ENCODE results near the gene AXDND1.
"Not testable (repeated sequence)": the region's sequence is repeated elsewhere in the genome, so short reads cannot be mapped to it uniquely, and the experiment has no call there.

Gene AXDND1

DNA sequence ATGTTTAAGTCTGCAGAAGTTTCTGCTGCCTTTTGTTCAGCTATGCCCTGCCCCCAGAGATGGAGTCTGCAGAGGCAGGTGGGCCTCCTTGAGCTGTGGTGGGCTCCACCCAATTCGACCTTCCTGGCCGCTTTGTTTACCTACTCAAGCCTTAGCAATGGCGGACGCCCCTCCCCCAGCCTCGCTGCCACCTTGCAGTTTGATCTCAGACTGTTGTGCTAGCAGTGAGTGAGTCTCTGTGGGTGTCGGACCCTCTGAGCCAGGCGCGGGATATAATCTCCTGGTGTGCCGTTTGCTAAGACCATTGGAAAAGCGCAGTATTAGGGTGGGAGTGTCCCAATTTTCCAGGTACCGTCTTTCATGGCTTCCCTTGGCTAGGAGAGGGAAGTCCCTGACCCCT lies 99.9 kb downstream of the AXDND1 start:
- not testable (repeated sequence) for DNase-seq

DNA sequence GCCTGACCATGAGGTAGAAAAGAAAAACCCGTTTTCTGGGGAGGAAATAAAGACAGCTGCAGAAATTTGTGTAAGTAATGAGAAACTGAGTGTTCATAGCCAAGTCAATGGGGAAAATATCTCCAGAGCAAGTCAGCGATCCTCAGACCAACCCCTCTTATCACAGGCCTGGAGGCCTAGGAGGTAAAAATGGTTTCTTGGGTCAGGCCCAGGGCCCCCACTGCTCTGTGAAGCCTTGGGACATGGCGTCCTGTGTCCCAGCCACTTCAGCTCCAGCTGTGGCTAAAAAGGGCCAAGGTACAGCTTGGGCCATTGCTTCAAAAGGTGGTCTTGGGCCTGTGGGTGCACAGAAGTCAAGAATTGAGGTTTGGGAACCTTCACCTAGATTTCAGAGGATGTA lies 108.9 kb downstream of the AXDND1 start:
- DNase-seq: no peak

DNA sequence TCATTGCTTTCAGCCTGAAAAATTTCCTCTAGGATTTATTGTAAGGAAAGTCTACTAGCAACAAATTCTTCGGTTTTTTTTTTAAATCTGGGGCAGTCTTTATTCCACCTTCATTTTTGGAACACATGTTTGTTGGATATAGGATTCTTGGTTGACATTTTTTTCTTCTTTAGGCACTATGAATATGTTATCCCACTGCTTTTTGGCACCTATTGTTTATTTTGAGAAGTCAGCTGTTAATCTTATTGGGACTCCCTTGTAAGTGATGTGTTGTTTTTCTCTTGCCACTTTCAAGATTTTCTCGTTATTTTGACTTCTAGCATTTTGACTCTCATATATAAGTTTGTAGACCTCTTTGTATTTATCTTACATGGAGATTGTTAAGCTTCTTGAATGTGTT lies 110.7 kb downstream of the AXDND1 start:
- DNase-seq: no peak

DNA sequence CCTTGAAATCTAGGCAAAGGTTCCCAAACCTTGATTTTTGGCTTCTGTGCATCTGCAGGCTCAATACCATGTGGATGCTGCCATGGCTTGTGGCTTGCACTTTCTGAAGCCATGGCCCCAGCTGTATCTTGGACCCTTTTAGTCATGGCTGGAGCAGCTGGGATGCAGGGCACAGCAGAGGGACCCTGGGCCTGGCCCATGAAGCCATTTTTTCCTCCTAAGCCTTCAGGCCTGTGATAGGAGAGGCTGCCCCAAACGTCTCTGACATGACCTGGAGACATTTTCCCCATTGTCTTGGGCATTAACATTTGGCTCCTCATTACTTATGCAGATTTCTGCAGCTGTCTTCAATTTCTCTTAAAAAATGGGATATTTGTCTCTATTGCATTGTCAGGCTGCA lies 112.6 kb downstream of the AXDND1 start:
- DNase-seq: no peak

DNA sequence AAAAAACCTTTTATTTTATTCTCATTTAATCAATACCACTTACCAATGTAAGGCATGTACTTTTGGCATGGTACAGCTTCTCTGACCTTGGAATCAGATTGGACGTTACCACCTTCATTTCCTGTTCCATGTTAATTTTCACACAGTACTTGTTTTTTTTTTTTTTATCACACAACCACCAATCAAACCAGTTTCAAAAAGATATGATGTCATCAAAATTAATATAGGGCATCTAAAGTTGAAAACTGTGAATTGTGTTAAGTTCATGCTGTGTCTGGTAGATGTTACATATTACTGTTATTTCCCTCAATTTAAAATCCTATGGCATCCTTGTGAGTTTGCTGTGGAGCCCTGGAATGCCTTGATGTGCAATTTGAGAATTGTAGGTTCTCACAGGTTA lies 124.8 kb downstream of the AXDND1 start:
- no peak for DNase-seq

DNA sequence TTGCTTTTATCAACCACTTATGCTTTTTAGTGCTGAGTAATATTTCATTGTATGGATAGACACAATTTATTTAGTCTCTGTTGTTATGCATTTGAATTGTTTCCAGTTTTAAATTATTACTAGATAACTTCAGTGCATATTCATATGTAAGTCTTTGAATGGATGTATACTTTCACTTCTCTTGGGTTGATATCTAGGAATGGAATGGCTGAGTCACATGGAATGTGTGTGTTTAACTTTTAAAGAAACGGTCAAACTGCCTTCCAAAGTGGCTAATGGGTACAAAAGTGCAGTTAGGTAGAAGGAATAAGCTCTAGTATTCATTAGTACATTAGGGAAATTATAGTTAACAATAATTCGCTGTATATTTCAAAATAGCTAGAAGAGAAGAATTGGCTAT lies 127.6 kb downstream of the AXDND1 start:
- DNase-seq: no peak

DNA sequence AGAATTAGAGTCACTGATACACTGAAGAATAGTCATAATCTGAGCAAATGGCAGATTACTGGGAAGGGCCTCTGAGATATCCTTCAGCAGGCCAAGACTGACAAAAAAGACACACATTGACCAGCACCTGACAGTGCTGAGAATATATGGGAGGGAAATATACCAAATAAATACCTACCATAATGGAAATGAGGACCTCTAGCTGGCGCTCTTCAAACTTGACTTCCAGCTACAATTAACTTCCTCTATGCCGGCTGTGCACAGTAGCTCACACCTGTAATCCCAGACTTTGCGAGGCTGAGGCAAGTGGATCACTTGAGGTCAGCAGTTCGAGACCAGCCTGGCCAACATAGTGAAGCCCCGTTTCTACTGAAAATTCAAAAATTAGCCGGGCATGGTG lies 140.4 kb downstream of the AXDND1 start:
- no peak for DNase-seq

DNA sequence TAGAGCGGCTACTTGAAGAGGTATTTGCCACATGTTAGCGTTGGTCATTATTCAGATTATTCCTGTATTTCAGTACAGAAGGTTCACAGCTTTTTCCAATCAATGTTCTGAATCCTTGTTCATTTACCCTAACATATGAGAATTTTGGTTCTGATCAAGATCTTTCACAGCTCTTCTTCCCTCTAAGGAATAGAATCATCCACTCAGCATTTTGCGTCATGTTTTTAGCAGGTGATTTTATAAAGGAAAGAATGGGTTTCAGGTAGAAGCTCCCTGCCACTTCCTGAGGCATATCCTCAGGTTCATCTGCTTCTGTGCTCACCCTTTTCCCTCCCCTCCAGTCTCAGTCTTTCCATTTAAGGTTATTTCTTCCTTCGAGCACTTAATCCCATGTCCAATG lies 143.6 kb downstream of the AXDND1 start:
- no peak for DNase-seq

DNA sequence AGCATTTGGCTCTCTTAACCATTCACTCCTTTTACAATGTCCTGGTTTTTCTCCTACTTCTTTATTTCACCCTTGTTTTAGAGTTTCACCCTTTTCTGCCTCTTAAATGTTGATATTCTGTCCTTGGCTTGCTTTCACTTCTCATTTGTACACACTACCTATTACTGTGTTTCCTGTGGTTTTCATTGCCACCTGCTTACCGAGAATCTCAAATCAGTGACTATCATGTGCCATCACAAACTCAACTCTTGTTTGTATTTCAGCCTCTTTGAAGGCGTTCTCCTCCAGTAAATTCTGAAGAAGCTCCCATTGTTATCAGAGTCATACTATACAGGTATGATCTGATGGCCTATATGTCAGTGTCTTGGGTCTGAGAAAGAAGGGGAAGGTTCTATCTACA lies 144.3 kb downstream of the AXDND1 start:
- no peak for DNase-seq

DNA sequence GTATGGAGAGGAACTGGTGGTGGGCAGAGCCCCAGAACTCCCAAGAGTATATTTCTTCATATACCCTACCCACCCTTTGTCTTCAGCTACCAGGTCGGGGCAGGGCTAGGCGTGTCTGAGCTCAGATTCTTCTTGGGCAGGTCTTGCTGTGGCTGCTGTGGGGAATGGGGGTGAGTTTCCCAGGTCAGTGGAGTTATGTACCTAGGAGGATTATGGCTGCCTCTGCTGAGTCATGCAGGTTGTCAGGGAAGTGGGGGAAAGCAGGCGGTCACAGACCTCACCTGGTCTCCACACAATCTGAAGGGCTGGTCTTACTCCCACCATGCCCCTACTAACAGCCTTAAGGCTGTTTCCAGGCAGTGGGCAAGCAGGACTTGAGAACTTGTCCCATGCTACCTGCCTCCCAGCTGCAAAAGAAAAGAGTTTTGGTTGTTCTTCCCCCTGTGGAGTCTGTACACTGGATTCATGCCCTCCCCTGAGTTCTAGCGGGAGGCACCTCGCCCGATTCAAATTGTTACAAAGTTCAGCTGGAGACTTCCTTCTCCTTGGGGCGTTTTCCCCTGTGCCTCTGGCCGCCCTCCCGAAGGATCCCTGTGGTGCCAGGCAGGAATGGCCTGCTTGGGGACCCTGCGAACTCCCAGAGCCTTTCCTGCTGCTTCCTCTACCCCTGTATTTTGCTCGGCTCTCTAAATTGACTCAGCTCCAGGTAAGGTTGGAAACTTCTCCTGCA lies 151.4 kb downstream of the AXDND1 start:
- no peak for DNase-seq

DNA sequence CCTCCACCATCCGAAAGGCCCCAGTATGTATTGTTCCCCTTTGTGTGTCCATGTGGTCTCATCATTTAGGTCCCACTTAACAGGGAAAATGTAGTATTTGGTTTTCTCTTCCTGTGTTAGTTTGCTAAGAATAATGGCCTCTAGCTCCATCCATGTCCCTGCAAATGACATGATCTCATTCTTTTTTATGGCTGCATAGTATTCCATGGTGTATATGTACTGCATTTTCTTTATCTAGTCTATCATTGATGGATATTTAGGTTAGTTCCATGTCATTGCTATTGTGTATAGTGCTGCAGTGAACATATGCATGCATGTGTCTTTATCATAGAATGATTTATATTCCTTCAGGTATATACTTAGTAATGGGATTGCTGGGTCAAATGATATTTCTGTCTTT lies 152.8 kb downstream of the AXDND1 start:
- not testable (repeated sequence) for DNase-seq

DNA sequence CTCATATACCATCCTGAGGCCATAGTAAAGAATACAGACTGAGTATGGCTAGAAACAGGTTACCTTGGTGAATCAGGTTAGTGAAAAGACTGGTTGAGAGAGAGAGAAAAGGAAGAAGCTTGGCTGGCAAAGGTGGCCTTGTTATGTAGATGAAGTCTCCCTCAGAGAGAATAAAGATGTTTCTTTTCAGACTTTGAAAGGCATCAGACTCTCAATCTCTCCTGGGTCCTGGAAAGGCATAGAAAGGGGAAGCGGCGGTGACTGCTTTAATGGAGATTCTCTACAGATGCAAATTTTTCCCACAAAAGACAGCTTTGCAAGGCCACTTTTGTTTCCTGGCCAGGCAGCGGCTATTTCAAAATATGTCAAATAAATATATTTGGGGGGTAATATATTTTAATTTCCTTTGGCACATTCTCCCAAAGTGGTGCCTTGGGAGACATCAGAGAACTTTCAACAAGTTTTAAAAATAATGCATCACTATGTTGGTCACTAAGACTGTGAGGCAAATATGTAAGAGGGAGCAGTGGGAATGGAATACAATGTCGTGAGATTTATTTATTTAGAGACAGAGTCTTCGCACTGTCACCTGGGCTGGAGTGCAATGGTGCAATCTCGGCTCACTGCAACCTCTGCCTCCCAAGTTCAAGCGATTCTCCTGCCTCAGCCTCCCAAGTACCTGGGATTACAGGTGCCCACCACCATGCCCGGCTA lies 163.9 kb downstream of the AXDND1 start:
- no peak for DNase-seq

DNA sequence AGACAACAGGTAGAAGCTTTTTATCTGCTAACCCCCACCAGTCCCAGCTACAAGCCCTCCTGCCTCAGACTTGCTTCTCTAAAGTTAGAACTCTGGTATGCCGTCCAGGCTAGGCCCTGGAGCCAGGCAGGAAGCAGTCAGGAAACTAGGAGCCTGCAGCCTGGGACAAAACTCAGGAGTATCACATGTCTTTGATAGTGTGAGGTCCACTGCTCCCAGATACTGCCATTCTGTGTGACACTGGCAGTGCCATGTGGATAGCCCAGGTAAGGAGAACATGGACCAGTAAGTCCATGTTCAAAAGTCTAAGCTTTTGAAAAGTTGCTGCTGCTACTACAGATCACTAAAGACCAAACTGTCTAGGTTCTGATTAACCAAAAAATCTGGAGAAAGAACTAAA lies 164.6 kb downstream of the AXDND1 start:
- no peak for DNase-seq

DNA sequence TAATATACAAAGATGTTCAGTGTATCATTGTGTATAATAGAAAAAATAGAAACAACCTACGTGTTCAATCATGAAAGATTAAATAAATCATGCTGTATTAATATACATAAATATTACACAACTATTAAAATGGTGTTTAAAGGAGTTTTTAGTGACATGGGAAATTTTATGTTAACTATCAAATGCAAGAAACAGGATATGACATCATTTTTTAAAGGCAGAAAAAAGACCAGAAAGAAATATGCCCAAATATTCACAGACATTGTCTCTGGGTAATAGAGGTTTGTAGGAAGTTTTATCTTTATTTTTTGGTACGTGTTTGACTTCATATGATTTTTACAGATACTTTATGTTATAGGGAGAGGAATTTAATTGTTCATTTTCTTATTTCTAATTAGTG lies 176.0 kb downstream of the AXDND1 start:
- no peak for DNase-seq

DNA sequence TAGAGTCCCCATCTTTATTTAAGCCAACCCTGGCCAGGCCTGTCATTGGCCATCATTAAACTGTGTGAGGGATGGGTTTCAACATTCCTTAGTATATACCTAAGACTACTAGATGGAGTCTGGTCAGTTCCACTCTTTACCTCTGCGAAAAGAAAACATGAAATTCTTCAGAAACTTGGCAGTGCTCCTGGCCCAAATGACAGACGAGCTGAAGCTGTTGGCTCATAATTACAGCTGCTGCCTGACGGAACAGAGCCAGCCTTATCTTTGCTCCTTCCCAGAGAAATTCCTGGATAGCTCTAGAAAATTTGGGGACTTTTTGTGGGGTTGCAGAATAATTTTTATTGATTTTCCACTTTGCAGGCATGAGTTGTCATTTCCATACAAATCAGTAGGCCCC lies 179.6 kb downstream of the AXDND1 start:
- DNase-seq: no peak

DNA sequence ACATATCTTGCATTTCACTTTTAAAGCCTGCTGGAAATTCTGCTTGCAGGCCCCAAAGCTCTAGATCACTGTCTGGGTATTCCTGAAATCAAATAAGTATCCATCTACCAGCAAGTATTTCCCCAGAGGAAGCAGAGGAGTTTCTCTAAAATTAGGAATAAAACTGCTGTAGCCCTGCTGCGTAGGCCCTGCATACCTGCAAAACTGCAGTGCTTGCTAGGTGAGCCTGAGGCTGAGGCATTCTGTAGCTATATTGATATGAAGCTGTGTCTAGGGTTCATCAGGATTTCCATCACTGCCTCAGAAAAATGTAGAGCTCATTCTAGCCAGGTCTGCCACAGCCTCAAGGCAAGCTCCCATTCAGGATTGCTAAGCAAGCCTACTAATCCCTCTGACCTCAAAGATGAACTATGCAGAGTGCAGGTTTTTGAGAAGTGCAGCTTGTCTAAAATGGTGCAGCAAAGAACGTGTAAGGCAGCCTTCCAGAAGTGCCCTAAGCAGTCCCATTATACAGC lies 181.3 kb downstream of the AXDND1 start:
- no peak for DNase-seq

DNA sequence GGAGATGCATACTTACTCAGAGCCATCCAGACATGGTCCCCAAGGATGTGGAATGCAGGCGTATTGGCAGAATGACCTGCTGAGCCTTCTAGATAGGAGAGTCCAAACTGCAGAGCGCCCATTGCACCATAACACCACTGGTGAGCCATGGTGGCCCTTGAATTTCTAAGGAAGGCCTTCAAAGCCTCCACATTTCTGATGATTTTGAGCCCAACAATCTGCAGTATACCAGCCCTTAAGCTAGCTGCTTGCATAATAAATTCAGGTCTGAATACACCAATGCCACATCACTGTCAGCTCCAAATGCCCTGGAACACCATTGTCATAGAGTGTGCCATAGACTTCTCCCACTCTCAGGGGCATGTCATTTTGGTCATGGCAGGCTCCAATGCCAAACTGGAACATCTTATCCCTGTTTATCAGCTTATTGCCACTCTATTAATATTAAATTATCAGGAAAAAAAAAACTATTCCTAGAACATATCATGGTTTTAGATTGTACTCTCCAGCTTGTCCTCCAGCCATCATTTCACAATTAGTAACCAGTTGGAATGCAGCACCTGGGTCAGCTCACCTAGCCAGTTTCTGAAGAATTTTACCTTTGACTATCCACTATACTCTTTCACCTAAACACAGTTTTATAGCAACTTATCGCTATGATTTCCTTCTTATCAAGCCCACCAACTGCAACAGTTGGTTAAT lies 183.0 kb downstream of the AXDND1 start:
- DNase-seq: no peak

DNA sequence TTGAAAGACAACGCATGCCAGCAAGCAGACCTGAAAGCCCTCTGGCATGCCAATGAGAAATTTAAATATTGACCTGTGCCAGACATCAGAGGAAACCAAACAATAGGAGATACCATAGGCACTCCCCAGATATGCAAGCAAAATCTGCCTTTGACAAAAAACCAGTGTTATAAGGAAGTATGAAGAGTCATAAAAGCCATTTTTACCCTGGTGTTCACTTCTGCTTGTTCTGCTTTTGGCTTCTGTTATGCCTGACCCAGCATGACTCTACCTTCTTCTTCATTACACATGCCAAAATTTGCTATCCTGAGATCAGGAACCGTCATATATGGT lies 183.6 kb downstream of the AXDND1 start:
- DNase-seq: no peak

DNA sequence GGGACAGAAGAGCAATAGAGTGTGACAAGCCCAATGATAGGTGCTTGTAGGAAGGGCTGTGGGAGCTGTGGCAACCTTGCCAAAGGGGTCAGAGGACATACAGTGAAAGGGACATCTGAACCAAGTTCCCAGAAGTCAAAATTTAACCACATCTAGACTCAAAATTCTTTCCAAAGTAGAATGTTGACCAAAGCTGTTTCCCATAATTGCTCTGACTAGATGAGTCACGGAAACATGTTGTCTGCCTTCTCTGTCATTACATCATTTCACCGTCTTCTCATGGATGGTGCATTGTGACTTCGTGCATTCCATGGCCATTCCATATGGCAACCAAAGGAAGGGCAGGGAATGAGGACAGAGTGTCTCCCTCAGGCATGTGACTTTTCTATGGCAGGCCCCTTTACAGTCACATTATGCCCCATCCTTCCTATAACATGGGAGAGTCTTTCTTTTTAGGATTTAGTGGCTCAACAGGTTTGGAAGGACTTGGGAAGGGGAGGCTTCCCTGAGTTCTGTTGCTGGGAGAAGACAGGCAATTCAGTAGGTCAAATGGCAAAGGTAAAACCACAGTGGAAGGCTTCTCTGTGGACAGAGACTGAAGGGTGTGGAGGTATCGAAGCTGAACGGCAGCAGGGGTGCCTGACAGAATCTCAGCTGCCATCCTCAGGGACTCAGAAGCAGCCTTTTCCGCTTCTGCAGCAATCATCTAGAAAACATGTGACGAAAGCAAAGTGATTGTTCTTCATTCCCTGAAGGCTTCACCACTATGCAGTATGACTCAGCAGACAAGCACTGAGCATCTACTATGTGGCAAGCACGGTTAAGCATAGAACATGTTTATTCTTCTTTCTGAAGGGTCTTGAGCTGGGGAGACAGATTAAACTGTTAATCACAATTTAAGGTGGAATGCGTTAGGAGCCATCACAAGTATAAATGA lies 185.2 kb downstream of the AXDND1 start:
- DNase-seq: no peak

DNA sequence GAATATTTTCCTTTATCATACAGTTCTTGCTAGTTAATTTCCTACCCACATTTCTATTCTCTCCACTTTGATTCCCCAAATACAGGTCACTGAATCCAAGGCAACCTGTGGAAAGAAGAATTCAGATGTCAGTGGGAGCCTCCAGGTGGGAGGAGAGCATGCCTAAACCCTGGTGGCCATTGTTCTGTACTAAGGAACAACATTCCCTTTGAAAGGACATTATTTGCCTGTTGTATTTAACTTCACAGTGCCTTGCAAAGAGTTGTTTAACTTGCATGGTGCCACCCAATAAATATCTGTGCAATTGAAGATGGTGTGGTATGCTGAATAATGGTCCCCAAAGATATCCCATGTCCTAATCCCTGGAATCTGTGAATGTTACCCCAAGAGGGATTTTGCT lies 188.7 kb downstream of the AXDND1 start:
- no peak for DNase-seq

DNA sequence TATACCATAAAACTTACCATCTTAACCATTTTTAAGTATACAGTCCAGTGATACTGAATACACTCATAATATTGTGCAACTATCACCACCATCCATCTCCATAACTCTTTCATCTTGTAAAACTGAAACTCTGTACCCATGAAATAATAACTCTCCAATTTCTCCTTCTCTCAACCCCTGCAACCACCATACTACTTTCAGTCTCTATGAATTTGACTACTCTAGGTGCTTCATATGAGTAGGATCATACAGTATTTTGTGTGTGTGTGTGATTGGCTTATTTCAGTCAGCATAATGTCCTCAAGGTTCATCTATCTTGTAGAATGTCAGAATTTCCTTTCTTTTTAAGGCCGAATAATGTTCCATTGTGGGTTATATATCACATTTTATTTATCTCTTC lies 192.3 kb downstream of the AXDND1 start:
- no peak for DNase-seq

DNA sequence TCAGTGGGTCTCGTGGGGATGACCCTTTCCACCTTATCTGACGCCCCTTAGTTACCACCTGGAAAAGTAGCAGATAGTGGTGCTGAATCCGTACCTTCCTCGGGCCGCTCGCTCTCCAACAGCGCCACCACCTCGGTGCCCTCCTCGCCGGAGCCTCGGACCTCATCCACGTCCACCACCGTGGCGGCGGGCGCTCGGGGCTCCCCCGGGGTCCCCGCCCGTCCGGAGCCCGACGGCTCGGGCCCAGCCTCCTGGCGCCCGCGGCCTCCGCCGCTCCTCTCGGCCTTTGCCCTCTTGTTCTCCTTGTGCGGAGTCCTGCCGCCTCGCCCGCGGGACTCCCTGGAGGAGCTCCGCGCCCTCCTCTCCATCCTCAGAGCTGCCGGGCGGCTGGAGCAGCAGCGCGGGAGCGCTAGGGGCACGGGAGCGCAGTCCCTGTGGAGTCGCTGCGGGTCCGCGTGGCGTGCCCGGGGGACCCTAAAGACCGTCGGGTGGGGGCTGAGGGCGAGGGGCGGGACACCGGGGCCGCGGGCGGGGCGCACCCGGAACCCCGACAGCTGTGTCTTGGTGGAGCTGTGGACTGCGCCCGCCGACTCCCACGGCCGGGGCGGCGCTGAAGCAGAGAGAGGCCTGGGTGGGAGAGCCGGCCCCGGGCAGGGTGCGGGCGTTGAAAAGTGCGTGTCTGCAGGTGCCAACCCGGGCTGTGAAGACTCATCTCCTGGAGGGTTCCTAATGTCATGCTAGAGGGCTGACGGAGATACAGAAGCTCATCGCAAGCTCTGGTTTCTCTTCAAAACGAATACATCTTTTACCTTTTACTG lies 209.9 kb downstream of the AXDND1 start, which contains the start of gene NPHS2:
Gene NPHS2 (minus strand): TSS at position 452 of the 818 bp plus-strand sequence. CDS start 84 bp downstream, at position 368.
- no peak for DNase-seq
